VCaP (cell line): Measurements from ENCODE around the gene ADAT3.

Experiments used
- H3K27ac ChIP-seq: fragments of 450-650 bp; 2 replicates; pipeline ENCODE4 v1.5.1; 2017
- TF ChIP-seq, protein P1 (sequence below): fragments of 450-650 bp; conservative IDR thresholded peaks from 2 replicates; pipeline ENCODE4 v1.5.1; 2017; ENCODE audit warnings: mild to moderate bottlenecking, moderate library complexity

ADAT3 gene

GRCh38 chr19:1956122-1956494 lies 50.9 kb downstream of the ADAT3 start:
- TF ChIP-seq, protein P1, sequence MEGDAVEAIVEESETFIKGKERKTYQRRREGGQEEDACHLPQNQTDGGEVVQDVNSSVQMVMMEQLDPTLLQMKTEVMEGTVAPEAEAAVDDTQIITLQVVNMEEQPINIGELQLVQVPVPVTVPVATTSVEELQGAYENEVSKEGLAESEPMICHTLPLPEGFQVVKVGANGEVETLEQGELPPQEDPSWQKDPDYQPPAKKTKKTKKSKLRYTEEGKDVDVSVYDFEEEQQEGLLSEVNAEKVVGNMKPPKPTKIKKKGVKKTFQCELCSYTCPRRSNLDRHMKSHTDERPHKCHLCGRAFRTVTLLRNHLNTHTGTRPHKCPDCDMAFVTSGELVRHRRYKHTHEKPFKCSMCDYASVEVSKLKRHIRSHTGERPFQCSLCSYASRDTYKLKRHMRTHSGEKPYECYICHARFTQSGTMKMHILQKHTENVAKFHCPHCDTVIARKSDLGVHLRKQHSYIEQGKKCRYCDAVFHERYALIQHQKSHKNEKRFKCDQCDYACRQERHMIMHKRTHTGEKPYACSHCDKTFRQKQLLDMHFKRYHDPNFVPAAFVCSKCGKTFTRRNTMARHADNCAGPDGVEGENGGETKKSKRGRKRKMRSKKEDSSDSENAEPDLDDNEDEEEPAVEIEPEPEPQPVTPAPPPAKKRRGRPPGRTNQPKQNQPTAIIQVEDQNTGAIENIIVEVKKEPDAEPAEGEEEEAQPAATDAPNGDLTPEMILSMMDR: no peak
- H3K27ac ChIP-seq: no peak overlapping the region

DNA sequence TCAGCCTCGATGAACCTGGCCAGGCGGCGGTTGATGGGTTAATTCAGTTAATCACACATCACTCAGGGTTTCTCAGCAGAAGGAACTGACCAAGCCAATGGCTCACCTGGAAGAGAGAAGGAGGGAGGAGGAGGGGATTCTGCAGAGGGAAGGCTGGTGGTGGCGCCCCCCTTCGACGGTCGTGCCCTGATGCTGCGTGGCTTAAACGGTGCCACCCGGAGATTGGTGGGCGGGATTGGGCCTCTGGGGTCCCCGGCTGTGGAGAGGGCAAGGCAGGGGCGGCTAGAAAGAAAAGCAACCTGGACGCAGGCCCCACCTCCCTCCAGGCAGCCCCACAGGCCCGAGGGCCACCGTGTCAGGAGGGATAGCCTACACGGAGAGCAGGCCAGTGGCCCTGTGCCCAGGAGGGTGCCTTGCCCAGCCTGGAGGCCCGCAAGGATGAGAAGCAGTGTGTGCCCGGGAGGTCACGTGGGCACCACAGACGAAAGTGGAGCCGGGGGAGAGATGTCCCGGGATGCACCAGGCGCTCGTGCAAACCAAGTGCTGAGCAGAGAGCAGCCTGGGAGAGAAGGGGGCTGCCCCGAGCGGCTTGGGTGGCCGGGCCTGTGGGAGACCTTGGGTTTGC lies 51.8 kb downstream of the ADAT3 start:
- H3K27ac ChIP-seq: no peak overlapping the region
- TF ChIP-seq, protein P1: no peak

DNA sequence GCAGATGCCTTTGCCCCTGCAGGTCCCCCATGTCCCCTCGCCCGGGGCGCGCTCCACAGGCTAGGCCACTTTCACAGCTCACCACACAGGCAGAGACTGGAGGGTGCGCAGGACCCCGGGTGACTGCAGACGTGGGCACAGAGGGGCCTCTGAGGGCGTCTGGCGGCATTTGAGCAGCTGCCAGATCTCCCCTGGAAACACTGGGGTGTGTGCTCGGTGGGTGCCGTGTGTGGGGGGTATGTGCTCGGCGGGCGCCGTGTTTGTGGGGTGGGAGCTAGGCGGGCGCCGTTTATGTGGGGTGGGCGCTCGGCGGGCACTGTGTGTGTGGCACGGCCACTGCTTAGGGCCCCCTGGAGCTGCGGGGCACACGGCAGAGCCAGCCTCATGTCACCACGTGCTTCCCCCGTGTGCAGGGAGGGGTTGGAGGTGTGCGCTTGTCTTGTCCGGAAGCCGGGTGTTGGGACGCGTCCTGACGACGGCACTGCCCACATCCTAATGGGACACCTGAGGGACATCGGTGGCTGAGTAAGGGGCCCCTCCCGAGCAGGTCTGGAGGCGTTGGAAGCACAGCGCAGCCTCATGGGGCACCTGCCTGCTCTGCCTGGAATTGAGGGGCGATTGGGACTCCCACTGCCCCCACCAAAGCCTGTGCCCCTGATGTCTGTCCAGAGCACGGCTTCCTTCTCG lies 52.5 kb downstream of the ADAT3 start:
- TF ChIP-seq, protein P1: no peak
- H3K27ac ChIP-seq: no peak overlapping the region

GRCh38 chr19:1959928-1960589 lies 54.9 kb downstream of the ADAT3 start:
- H3K27ac ChIP-seq: no peak overlapping the region
- TF ChIP-seq, protein P1: no peak

- TF ChIP-seq, protein P1: no peak
- no peak overlapping the region for H3K27ac ChIP-seq
Measured at GRCh38 chr19:1961000-1961883, 56.0 kb downstream of the ADAT3 start.

- TF ChIP-seq, protein P1: no peak
- no peak overlapping the region for H3K27ac ChIP-seq
Measured at GRCh38 chr19:1962674-1963073, 57.5 kb downstream of the ADAT3 start.
